ENCODE data around the gene TSACC.

TSACC gene

GRCh38 chr1:156376958-156377919, 38.9 kb downstream of the TSACC start:
- DNase-seq: no peak

GRCh38 chr1:156378557-156378956, 40.2 kb downstream of the TSACC start:
- no peak for DNase-seq

- no peak for DNase-seq
Observed at GRCh38 chr1:156379420-156380165, 41.3 kb downstream of the TSACC start.

- no peak for DNase-seq
Observed at GRCh38 chr1:156382561-156382960, 44.2 kb downstream of the TSACC start.

GRCh38 chr1:156383023-156383422, 44.7 kb downstream of the TSACC start:
- peak; percentile 50 to 54 for DNase-seq

- no peak for DNase-seq
Observed at GRCh38 chr1:156384007-156384406, 45.7 kb downstream of the TSACC start.

GRCh38 chr1:156384658-156385057, 46.3 kb downstream of the TSACC start:
- DNase-seq: no peak

- peak; percentile 48 to 71 for DNase-seq
Observed at GRCh38 chr1:156385534-156386031, 47.3 kb downstream of the TSACC start.

GRCh38 chr1:156386134-156386901, 48.0 kb downstream of the TSACC start:
- no peak for DNase-seq

GRCh38 chr1:156386949-156387869, 48.9 kb downstream of the TSACC start:
- DNase-seq: no peak

- no peak for DNase-seq
Observed at GRCh38 chr1:156387870-156388173, 49.5 kb downstream of the TSACC start.

- DNase-seq: no peak
Observed at GRCh38 chr1:156388174-156389137, 50.1 kb downstream of the TSACC start.

GRCh38 chr1:156389311-156389710, 51.0 kb downstream of the TSACC start:
- no peak for DNase-seq

GRCh38 chr1:156390469-156391365, 52.4 kb downstream of the TSACC start:
- DNase-seq: no peak

GRCh38 chr1:156391366-156391677, 53.0 kb downstream of the TSACC start:
- no peak for DNase-seq

GRCh38 chr1:156391701-156392100, 53.4 kb downstream of the TSACC start:
- no peak for DNase-seq

- DNase-seq: no peak
Observed at GRCh38 chr1:156392452-156392853, 54.1 kb downstream of the TSACC start.

GRCh38 chr1:156393095-156393494, 54.8 kb downstream of the TSACC start:
- no peak for DNase-seq

- no peak for DNase-seq
Observed at GRCh38 chr1:156394082-156394481, 55.8 kb downstream of the TSACC start.
